ENCODE data around the gene CCT8. TPM values are rescaled to one million over a fixed set of nuclear protein-coding genes. Genes with fewer than 3 reads are reported as not detected.

The CCT8 gene
- total and polyA plus RNA-seq, 10 of the 15 experiments (the other 5 are each of a cell fraction or from before 2014, with no cell fraction given): 321 to 696 (median 471) TPM

GRCh38 chr21:29078869-29079767 is 5.7 kb upstream of the CCT8 start:
- H3K79me2 ChIP-seq (ENCODE audit: control insufficient read depth, insufficient read depth, low read length): peaks cover 6% of the 10 kb centered on the region
- ATAC-seq (peak; percentile 69), DNase-seq (ENCODE audit: low read depth, low spot score) (peak; percentile 68), FAIRE-seq (peak; percentile 83)
- H2AFZ ChIP-seq (ENCODE audit: control insufficient read depth, low read depth, low read length): peak overlapping the region; percentile 71
- peak overlapping the region; percentile 41; the same call in 1 of the 2 replicates for H3K4me3 ChIP-seq
- ChIA-PET POLR2A (interaction anchor here (0.5 to 8.7 kb wide), 11 partner anchors 9 to 292 kb away, joined by 3 to 68 read pairs (median 3); partner anchors contain the start of gene USP16), CTCF (interaction anchor here (0.6 to 2.8 kb wide), 14 partner anchors 9 to 1969 kb away, joined by 3 to 12 read pairs (median 4); no protein-coding TSS in a partner anchor), RAD21 (ENCODE audit: unreplicated experiment) (interaction anchor here (0.6 to 7.2 kb wide), 14 partner anchors 9 to 293 kb away, joined by 3 to 64 read pairs (median 4); partner anchors contain the start of gene BACH1), SMC1A (ENCODE audit: uncharacterized antibody, unreplicated experiment) (interaction anchor here (0.5 to 2.2 kb wide), 23 partner anchors 9 to 584 kb away, joined by 3 to 17 read pairs (median 3); partner anchors contain the start of gene BACH1)
- peak overlapping the region; percentile 43; the same call in 1 of the 2 replicates for H3K9ac ChIP-seq (ENCODE audit: control insufficient read depth, insufficient read depth, low read length)
- no TSS peak for BruUV-seq (replicated peaks)
- H3K27me3 ChIP-seq (replicated peaks in 1 of 2; ENCODE audit: control insufficient read depth in 2 of 2, insufficient read depth in 2 of 2, low read length in 1 of 2): no peaks in the 10 kb centered on the region
- peak overlapping the region; percentile 60 for H3K27ac ChIP-seq (ENCODE audit: control insufficient read depth, insufficient read depth)
- H3K9me3 ChIP-seq (replicated peaks; ENCODE audit: control insufficient read depth, insufficient read depth, low read length): peaks cover 2% of the 10 kb centered on the region; the same call in 1 of the 3 replicates
- H4K20me1 ChIP-seq (ENCODE audit: control insufficient read depth, insufficient read depth): no peaks in the 10 kb centered on the region
- in situ Hi-C loops (cut with MboI): loop anchor here (5.0 kb wide), 1 partner anchor 228 kb away; no protein-coding TSS in a partner anchor
- WGBS (ENCODE audit: insufficient coverage, insufficient replicate concordance, low lambda C conversion rate, missing lambda C conversion rate): 38% methylated on average over 8 of the region's 8 CpGs
- intact Hi-C loops (cut with micrococcal nuclease; ENCODE audit: unreplicated experiment): loop anchor here (2.0 to 5.0 kb wide), 2 partner anchors 87 to 222 kb away; partner anchors contain the start of gene LTN1
- peak overlapping the region; percentile 72 for H3K4me2 ChIP-seq (ENCODE audit: control insufficient read depth, insufficient read depth)
- H3K4me1 ChIP-seq (ENCODE audit: control insufficient read depth, insufficient read depth, low read length): peaks cover 16% of the 10 kb centered on the region
- H3K36me3 ChIP-seq (ENCODE audit: control insufficient read depth in 2 of 2, insufficient read depth in 2 of 2, low read length in 1 of 2): no peaks in the 10 kb centered on the region
- TF ChIP-seq NBN (IDR thresholded peaks at IDR 0.05) (peak; percentile 27; the same call in 1 of the 2 replicates), MLLT1 (IDR thresholded peaks at IDR 0.05) (0 out of 2 replicates have a peak, but pooled peaks have one; percentile 27), POLR2AphosphoS5 (IDR thresholded peaks at IDR 0.05; ENCODE audit: low read length) (peak; percentile 59), HCFC1 (IDR thresholded peaks at IDR 0.05; ENCODE audit: low read length) (no peak), ESRRA (IDR thresholded peaks at IDR 0.05; ENCODE audit: low read length) (no peak), EP300 (IDR thresholded peaks at IDR 0.05; ENCODE audit: borderline replicate concordance in 1 of 2, control insufficient read depth in 1 of 2, low read depth in 2 of 2, low read length in 2 of 2) (0 out of 4 replicates have a peak, but pooled peaks of 1 of the 2 experiments have one; percentile 34), PBX3 (IDR thresholded peaks at IDR 0.05; ENCODE audit: insufficient replicate concordance, low read depth, low read length) (no peak)
- TF ChIP-seq, protein P1, sequence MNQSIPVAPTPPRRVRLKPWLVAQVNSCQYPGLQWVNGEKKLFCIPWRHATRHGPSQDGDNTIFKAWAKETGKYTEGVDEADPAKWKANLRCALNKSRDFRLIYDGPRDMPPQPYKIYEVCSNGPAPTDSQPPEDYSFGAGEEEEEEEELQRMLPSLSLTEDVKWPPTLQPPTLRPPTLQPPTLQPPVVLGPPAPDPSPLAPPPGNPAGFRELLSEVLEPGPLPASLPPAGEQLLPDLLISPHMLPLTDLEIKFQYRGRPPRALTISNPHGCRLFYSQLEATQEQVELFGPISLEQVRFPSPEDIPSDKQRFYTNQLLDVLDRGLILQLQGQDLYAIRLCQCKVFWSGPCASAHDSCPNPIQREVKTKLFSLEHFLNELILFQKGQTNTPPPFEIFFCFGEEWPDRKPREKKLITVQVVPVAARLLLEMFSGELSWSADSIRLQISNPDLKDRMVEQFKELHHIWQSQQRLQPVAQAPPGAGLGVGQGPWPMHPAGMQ (IDR thresholded peaks at IDR 0.05; ENCODE audit: borderline replicate concordance): no peak
- TF ChIP-seq, protein P2, sequence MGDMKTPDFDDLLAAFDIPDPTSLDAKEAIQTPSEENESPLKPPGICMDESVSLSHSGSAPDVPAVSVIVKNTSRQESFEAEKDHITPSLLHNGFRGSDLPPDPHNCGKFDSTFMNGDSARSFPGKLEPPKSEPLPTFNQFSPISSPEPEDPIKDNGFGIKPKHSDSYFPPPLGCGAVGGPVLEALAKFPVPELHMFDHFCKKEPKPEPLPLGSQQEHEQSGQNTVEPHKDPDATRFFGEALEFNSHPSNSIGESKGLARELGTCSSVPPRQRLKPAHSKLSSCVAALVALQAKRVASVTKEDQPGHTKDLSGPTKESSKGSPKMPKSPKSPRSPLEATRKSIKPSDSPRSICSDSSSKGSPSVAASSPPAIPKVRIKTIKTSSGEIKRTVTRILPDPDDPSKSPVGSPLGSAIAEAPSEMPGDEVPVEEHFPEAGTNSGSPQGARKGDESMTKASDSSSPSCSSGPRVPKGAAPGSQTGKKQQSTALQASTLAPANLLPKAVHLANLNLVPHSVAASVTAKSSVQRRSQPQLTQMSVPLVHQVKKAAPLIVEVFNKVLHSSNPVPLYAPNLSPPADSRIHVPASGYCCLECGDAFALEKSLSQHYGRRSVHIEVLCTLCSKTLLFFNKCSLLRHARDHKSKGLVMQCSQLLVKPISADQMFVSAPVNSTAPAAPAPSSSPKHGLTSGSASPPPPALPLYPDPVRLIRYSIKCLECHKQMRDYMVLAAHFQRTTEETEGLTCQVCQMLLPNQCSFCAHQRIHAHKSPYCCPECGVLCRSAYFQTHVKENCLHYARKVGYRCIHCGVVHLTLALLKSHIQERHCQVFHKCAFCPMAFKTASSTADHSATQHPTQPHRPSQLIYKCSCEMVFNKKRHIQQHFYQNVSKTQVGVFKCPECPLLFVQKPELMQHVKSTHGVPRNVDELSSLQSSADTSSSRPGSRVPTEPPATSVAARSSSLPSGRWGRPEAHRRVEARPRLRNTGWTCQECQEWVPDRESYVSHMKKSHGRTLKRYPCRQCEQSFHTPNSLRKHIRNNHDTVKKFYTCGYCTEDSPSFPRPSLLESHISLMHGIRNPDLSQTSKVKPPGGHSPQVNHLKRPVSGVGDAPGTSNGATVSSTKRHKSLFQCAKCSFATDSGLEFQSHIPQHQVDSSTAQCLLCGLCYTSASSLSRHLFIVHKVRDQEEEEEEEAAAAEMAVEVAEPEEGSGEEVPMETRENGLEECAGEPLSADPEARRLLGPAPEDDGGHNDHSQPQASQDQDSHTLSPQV (IDR thresholded peaks at IDR 0.05): 0 out of 2 replicates have a peak, but pooled peaks have one; percentile 52
- TF ChIP-seq, protein P3, sequence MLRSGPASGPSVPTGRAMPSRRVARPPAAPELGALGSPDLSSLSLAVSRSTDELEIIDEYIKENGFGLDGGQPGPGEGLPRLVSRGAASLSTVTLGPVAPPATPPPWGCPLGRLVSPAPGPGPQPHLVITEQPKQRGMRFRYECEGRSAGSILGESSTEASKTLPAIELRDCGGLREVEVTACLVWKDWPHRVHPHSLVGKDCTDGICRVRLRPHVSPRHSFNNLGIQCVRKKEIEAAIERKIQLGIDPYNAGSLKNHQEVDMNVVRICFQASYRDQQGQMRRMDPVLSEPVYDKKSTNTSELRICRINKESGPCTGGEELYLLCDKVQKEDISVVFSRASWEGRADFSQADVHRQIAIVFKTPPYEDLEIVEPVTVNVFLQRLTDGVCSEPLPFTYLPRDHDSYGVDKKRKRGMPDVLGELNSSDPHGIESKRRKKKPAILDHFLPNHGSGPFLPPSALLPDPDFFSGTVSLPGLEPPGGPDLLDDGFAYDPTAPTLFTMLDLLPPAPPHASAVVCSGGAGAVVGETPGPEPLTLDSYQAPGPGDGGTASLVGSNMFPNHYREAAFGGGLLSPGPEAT (IDR thresholded peaks at IDR 0.05; ENCODE audit: low read depth): no peak
